ENCODE results near the gene NAV2.
"Not testable (repeated sequence)": the region's sequence is repeated elsewhere in the genome, so short reads cannot be mapped to it uniquely, and the experiment has no call there.

NAV2 gene

GRCh38 chr11:20068691-20069090 is 356.1 kb downstream of the NAV2 start:
- no peak for DNase-seq

- DNase-seq: no peak
Measured at GRCh38 chr11:20070459-20070858, 357.8 kb downstream of the NAV2 start.

DNA sequence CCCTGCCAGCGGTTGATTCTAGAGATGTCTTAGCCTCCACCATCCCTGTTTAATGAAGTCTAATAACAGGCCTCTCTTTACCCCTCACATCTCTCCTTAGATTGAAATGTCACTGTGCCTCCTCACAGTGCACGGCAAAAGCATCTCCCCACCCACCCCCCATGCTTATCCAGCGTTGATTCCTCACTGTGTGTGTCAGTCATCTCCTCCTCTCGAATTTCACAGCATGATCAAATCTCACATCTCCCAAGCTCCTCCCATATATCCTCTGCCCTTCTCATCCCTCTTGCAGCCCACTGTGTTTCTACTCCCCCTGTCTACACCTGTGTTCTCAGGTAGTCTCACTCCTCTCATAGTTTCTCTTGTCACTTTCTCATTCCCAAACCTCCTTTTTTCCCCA is 363.0 kb downstream of the NAV2 start:
- DNase-seq: no peak

DNA sequence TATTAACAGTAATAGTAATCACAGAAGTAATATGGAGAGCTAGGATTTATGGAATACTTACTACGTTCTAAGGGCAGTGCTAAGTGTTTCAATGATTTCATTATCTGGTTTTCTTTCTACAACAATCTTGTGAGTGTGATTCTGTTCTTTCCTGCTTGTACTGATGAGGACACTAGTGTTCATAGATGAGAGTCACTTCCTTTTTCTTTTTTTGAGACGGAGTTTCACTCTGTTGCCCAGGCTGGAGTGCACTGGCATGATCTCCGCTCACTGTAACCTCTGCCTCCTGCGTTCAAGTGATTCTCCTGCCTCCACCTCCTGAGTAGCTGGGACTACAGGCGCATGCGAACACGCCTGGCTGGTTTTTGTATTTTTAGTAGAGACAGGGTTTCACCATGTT is 366.2 kb downstream of the NAV2 start:
- no peak for DNase-seq

- no peak for DNase-seq
Measured at GRCh38 chr11:20080032-20080685, 367.5 kb downstream of the NAV2 start.

DNA sequence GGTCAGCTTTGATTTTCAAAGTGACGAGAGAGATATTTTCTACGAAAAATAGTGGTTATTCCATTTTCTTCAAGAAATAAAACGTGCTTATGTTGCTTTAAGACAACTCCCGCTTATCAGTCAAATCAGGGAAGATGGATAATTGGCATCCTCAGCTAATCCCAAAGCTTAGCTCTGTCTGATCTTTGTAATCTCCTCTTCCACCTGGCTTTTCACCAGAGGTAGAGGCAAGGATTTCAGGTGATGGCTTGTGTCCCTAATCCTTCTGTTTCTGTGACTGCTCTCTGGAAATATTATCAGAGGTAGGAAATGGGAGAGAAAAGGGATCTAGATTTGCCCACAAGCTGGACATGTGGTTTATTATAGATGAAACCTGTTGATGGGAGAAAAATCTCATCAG is 368.7 kb downstream of the NAV2 start:
- DNase-seq: no peak

DNA sequence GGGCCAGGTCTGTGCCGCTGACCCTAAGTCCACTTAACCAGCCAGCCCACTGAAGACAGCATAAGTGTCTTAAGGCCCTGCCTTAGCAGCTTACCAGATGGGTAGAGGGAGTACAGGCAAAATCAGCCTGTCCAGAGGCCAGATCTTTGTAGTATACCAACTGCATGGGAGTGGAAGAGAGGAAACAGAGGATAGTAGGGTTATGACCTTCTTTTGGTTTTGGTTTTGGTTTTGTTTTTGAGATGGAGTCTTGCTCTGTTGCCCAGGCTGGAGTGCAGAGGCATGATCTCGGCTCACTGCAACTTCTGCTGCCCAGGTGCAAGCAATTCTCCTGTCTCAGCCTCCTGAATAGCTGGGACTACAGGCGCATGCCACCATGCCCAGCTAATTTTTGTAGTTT is 371.2 kb downstream of the NAV2 start:
- not testable (repeated sequence) for DNase-seq

DNA sequence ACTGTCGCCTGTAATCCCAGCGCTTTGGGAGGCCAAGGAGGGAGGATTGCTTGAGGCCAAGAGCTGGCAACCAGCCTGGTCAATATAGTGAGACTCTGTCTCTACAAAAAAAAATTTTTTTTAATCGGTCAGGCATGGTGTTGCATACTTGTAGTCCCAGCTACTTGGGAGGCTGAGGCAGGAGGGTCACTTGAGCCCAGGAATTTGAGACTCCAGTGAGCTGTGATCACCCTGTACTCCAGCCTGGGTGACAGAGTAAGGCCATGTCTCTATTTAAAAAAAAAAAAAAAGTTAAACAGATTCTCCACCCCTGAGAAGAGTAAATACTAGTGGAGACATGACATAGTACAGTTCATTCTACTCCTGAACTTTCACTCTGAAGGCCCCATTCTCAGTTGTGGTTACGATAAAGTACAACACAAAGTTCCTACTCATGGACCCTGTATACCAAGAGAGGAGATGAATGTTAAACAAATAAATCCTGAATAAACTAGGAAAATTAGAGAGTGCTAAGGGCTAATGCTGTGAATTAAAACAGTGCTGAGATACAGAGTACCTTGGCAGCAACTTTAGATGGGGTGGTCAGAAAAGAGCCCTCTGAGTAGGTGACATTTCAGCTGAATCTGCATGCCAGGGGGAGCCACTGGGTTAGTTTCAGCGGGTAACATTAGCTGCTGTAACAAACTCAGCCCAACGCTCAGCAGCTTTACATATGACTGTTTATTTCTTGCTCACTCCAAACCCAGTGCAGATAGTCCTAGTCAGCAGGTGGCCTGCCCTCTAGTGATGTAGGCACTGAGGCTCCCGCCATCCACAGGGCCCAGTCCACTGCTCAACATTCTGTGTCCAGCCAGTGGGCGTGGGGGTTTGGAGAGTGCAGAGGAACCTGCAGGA is 372.5 kb downstream of the NAV2 start:
- DNase-seq: no peak

DNA sequence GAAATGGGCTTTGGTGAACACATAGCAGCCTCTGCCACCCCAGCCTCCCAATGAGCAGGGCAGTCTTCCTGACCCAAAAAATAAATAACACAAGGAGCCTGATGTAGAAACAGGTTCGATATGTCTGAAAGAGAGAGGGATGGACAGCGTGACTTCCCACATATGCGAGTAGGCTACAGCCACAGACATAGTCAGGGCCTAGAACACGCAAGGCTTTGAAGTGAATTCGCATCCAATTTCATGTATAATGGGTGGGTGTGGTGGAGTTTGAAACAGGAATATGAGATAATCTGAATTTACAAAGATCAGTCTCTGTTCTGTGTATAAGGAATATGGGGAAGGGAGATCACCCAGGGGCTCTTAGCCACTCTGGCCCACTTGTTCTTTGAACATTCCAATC is 373.3 kb downstream of the NAV2 start:
- DNase-seq: no peak

DNA sequence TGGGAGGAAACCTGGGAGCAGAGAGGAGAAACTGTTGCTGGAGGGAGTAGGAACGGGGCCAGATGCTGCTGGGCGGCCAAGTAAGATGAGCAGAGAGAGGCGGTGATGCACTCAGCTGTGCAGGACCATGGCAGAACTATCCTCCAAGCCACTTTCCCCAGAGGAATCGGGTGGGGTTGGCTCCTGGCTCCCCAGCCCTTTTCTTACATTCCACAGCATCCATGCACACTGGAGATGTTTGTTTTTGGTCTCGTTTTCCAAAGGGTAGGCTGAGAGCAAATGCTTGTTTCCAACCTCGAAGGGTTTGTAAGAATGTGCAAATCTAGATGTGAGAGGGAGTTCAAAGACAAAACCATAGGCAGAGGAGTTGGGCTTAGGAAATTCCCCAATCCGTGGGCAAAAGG is 374.5 kb downstream of the NAV2 start:
- no peak for DNase-seq

DNA sequence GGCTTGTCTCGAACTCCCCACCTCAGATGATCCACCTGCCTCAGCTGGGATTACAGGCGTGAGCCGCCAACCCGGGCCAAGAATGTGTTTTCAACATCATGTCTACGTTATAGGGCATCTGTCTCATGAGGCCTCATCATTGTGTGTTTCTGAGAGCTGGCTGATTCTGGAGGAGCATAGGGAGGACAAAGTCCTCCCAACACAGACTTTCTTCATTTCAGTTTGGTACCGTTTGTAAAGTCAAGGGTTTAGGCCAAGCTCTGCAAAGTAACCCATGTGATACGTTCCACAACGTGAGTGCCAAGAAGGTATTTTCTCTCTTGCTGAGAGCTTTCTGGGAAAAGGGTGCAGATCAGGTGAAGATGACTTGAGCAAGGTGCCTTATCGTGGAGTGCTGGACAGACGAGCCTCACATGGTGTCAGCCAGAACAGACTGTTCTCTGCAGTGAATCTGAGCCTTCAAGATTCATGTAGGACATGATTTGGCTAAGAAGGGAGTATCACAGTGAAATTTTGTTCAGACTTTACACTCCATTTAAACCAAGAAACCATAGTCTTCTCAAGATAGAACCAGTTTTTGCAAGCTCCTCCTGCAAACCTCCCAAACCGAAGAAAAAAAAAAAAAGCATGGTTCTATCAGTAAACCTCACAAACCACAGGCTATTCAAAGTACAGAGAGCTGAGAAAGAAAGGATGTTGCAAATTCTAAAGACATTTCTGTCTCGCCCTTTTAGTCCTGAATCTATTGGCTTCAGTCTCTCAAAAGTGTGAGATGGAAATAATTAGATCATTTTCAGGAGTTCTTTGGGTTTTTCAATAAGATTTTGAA is 376.0 kb downstream of the NAV2 start:
- no peak for DNase-seq

- no peak for DNase-seq
Measured at GRCh38 chr11:20089367-20089766, 376.7 kb downstream of the NAV2 start.

GRCh38 chr11:20089796-20090653 is 377.4 kb downstream of the NAV2 start:
- no peak for DNase-seq

DNA sequence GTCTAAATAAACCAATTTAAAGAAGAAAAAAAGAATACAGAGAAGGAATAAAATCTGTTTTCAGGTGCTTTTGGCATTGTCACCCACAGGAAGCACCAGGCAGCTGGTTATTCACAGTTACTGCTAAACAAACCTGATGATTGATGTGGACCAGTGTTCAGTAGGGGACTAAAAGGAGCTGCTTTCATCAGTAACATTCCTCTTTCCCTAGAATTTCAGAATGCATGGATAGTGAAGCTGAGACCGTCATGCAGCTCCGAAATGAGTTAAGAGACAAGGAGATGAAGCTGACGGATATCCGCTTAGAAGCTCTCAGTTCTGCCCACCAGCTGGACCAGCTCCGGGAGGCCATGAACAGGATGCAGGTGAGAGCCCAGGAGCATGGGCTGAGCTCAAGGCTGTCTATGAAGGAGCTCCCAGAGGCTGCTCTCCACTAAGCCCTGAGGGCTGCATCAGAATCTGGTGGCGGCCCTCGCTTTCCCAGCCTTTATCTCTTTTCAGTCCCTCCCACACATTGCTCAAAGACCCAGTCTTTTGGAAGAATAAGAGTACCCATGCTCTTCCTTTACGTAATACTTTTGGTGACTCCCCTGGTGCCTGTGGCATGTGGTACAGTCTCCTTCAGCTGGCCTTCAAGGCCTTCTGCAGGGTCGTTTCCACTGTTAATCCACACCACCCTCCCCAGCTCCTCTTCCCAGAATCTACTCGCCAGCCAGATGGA is 378.2 kb downstream of the NAV2 start:
- DNase-seq: no peak

GRCh38 chr11:20093775-20094174 is 381.1 kb downstream of the NAV2 start:
- no peak for DNase-seq

DNA sequence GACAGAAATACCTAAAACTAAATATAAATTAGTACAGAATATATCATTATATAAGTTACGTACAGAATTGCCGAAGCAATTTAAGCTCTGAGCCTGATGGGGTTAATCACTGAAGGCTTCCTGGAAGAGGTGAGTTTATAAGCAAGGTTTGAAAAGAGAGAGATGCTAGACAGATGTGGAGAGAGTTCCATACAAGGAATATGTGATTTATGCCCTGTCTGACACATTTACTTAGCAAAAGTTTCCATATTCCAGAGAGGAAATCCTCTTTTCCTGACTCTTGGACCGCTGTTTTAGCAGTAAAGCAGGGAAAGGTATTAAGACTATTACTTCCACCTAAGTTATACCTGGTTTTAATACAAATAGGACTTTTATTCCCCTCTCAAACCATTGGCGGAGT is 382.6 kb downstream of the NAV2 start:
- no peak for DNase-seq

- no peak for DNase-seq
Measured at GRCh38 chr11:20097319-20098221, 384.9 kb downstream of the NAV2 start.

DNA sequence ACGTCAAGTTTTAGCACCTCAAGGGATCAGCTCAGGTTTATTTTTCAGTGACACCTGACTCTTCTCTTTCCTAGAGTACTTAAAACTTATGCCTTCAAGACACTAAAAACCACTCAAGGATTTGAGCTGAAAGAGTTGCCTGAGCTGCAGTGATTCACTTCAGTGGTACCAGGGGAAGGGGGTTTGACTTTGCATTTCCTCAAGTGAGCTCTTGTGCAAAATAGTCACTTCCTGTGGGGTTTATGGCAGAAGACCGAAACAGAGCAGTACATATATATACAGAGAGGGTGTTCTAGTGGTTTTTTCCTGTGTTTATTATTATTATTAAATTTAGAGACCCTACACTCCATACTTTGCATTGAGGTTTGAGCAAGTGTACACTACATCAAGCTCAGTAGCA is 386.9 kb downstream of the NAV2 start:
- DNase-seq: no peak

DNA sequence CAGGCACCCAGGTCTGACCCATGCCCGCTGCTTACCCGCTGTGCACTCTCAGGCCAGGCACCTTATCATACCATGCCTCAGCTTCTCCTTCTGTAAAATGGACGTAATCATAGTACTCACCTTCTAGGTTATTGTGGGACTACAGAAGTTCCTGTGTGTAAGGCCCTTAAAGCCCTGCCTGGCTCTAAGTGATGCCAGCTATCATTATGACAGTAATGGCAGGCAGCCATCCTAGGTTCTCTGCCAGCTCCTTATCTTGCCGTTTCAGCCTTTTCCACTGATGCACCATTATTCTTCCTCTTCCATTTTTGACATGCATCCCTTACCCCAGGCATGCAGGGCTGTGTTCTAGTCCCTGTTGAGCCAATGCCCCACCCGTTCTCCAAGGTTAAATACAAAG is 389.8 kb downstream of the NAV2 start:
- DNase-seq: no peak

DNA sequence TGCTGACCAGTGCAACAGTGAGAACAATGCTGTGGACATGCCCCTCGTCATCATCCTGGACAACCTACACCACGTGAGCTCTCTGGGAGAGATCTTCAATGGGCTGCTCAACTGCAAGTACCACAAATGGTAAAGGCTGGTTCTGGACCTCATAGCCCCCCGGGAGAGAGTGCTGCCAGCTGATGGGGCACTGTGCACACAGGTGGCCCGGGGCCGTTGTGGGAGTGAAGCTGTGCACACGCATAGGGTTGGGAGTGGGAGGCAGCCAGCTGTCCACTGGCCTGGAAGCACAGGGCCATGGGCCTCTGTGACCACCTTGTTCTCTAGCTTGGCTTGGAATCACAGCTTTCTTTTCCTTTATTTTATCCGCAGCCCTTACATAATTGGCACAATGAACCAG is 390.6 kb downstream of the NAV2 start:
- no peak for DNase-seq

DNA sequence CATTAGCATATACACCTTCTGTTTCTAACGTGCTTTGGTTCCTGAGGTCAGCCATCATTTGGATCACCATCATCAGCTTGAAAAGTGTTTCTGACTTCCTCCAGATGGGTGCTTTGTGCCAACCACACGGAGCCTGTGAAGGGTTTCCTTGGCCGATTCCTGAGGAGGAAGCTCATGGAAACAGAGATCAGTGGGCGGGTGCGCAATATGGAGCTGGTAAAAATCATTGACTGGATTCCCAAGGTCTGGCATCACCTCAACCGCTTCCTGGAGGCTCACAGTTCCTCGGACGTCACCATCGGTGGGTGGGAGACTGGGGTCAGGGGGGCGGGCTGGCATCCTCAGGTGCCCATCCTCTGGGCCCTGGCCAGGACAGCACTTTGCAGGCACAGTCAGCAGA is 392.8 kb downstream of the NAV2 start:
- no peak for DNase-seq

Data from CD4-positive, alpha-beta T cell treated with Interleukin-17A for 1 hour (primary cell).